GM10248 (cell line): ENCODE results near the gene NEK8.
"Not testable (repeated sequence)": the region's sequence is repeated elsewhere in the genome, so short reads cannot be mapped to it uniquely, and the experiment has no call there.

ENCODE experiments used
- CTCF ChIA-PET: fragments of 300-600 bp; sonication (Branson Sonifier 250); formaldehyde crosslinking; extraction: SDS; loops from one replicate; lab custom pipeline; 2021; ENCODE audit warnings: antibody characterized with exemption; lab: Yijun Ruan, JAX
- POLR2A ChIA-PET: fragments of 350-650 bp; sonication (Branson Sonifier 250); formaldehyde crosslinking; extraction: SDS; loops from one replicate; lab custom pipeline; 2020; ENCODE audit warnings: antibody characterized with exemption; lab: Yijun Ruan, JAX
- DNase-seq: peaks from one replicate; pipeline ENCODE4 v3.0.0; 2012; ENCODE audit errors: extremely low spot score
- CTCF ChIP-seq: IDR thresholded peaks from 2 replicates; pipeline ENCODE4 v1.5.1; 2012; ENCODE audit warnings: mild to moderate bottlenecking, low read depth; ENCODE audit errors: extremely low read depth, missing control alignments, control extremely low read depth

NEK8 gene

GRCh38 chr17:28718333-28719020 lies 10.1 kb upstream of the NEK8 start:
- no peak for TF ChIP-seq CTCF
- no peak for DNase-seq
- ChIA-PET CTCF (interaction anchor here (1.0 to 1.9 kb wide), 2 partner anchors 33 to 72 kb away, joined by 3 to 5 read pairs; no protein-coding TSS in a partner anchor), POLR2A (interaction anchor here (1.5 kb wide), 1 partner anchor 12 kb away, joined by 5 read pairs; no protein-coding TSS in a partner anchor)

GRCh38 chr17:28719021-28719433 lies 9.6 kb upstream of the NEK8 start:
- CTCF ChIA-PET: interaction anchor here (0.7 to 3.4 kb wide), 14 partner anchors 8 to 398 kb away, joined by 3 to 16 read pairs (median 4); partner anchors contain the start of genes NEK8, PHF12, PROCA1 and SDF2
- no peak for TF ChIP-seq CTCF
- POLR2A ChIA-PET: interaction anchor here (0.6 to 2.0 kb wide), 16 partner anchors 8 to 398 kb away, joined by 3 to 21 read pairs (median 4); partner anchors contain the start of genes ALDOC, NEK8, PHF12 and PROCA1
- DNase-seq: no peak

- ChIA-PET CTCF (interaction anchor here (1.0 to 3.4 kb wide), 14 partner anchors 8 to 397 kb away, joined by 3 to 18 read pairs (median 5); partner anchors contain the start of genes NEK8, PHF12 and PROCA1), POLR2A (interaction anchor here (1.0 to 2.0 kb wide), 12 partner anchors 8 to 397 kb away, joined by 3 to 21 read pairs (median 7); partner anchors contain the start of genes NEK8, PHF12, PROCA1 and SDF2)
- TF ChIP-seq CTCF: no peak
Measured at GRCh38 chr17:28720247-28720996, 8.2 kb upstream of the NEK8 start.

GRCh38 chr17:28720997-28721329 lies 7.6 kb upstream of the NEK8 start:
- POLR2A ChIA-PET: interaction anchor here (1.0 to 2.0 kb wide), 4 partner anchors 10 to 144 kb away, joined by 3 to 7 read pairs (median 5); partner anchors contain the start of genes ALDOC and TRAF4
- CTCF ChIA-PET: interaction anchor here (1.0 to 3.4 kb wide), 6 partner anchors 10 to 396 kb away, joined by 3 to 18 read pairs (median 7); partner anchors contain the start of genes DHRS13 and PROCA1
- not testable (repeated sequence) for DNase-seq

More at GRCh38 chr17:28720247-28720996, 8.2 kb upstream of the NEK8 start:
- DNase-seq: no peak

GRCh38 chr17:28722417-28723158 lies 6.0 kb upstream of the NEK8 start:
- no peak for TF ChIP-seq CTCF
- ChIA-PET CTCF (interaction anchor here (2.1 to 3.4 kb wide), 4 partner anchors 11 to 394 kb away, joined by 5 to 18 read pairs (median 12); partner anchors contain the start of gene PROCA1), POLR2A (interaction anchor here (0.6 to 1.5 kb wide), 5 partner anchors 22 to 156 kb away, joined by 3 to 6 read pairs (median 3); partner anchors contain the start of gene ALDOC)
- DNase-seq: no peak

GRCh38 chr17:28723159-28723835 lies 5.3 kb upstream of the NEK8 start:
- TF ChIP-seq CTCF: no peak
- POLR2A ChIA-PET: interaction anchor here (0.7 kb wide), 1 partner anchor 58 kb away, joined by 4 read pairs; no protein-coding TSS in a partner anchor
- CTCF ChIA-PET: interaction anchor here (7.0 kb wide), 1 partner anchor 24 kb away, joined by 472 read pairs; the partner anchor contains the start of gene TRAF4
- no peak for DNase-seq

- ChIA-PET CTCF (interaction anchor here (1.4 to 7.0 kb wide), 2 partner anchors 24 to 40 kb away, joined by 6 to 472 read pairs; partner anchors contain the start of gene TRAF4), POLR2A (interaction anchor here (0.8 to 1.3 kb wide), 4 partner anchors 12 to 19 kb away, joined by 3 to 9 read pairs (median 4); partner anchors contain the start of genes PROCA1 and TRAF4)
- not testable (repeated sequence) for DNase-seq
Measured at GRCh38 chr17:28723836-28724499, 4.6 kb upstream of the NEK8 start.
